Ovary (tissue), 9 donors: ENCODE results near the gene EYS. TPM values are rescaled to one million over a fixed set of nuclear protein-coding genes. Genes with fewer than 3 reads are reported as not detected.

ENCODE experiments used
- DNase-seq, 5 donors: peaks; one replicate each; pipeline ENCODE4 v3.0.0-alpha.2; 2019 to 2020
- H3K27ac ChIP-seq, 2 donors: fragments of 200-600 bp; one replicate each; pipeline versions ENCODE4 v1.5.1 to v1.8.0; 2019 to 2022
- H3K27me3 ChIP-seq: fragments of 200-600 bp; one replicate; pipeline ENCODE4 v1.8.0; 2022
- H3K36me3 ChIP-seq: fragments of 200-600 bp; sonication (generic); one replicate; pipeline ENCODE4 v1.5.1; 2019
- H3K4me1 ChIP-seq: one replicate; pipeline ENCODE4 v1.8.1; 2013; ENCODE audit warnings: mild to moderate bottlenecking, moderate library complexity; ENCODE audit not compliant: insufficient read depth
- H3K4me3 ChIP-seq: fragments of 200-600 bp; sonication (generic); one replicate; pipeline ENCODE4 v1.5.1; 2017
- H3K9me3 ChIP-seq, 2 donors: fragments of 200-600 bp in 1 of 2; sonication (generic) in 1 of 2; one replicate each; pipeline versions ENCODE4 v1.5.1 to v1.8.1; 2013 to 2019; ENCODE audit warnings: mild to moderate bottlenecking in 1 of 2, moderate library complexity in 1 of 2
- EP300 ChIP-seq: sonication (generic); formaldehyde crosslinking; IDR thresholded peaks from one replicate; pipeline ENCODE4 v1.6.1; 2017; ENCODE audit warnings: antibody characterized with exemption
- POLR2A ChIP-seq: fragments of 450-650 bp; IDR thresholded peaks from one replicate; pipeline ENCODE4 v1.6.1; 2017; ENCODE audit warnings: antibody characterized with exemption, mild to moderate bottlenecking, moderate library complexity
- WGBS, 3 donors: extraction: QIAGEN DNeasy Blood & Tissue Kit in 1 of 3; methylation state at CpG; one replicate each; pipeline versions ENCODE4 v1.1.5 to v1.1.7; 2013 to 2017; 5-methylcytosine and 5-hydroxymethylcytosine counted together
- intact Hi-C, 4 donors: fragments of 100-400 bp; cut with DNase I; formaldehyde crosslinking; loops; one replicate each; pipeline versions ENCODE4 v1.11.0 to v1.15.1; 2022 to 2023
- polyA plus RNA-seq, 2 donors: library from polyadenylated mRNA; stranded (reverse); fragments of 200-250 nt in 1 of 2; fragments of 350-450 nt in 1 of 2; fragmentation: Illumina TruSeq in 1 of 2; extraction: RNeasy Lipid Tissue Mini Kit (QIAGEN cat#74804) in 1 of 2; gene quantifications; one replicate each; pipeline ENCODE4 v1.2.3, GENCODE V29; 2013 to 2014
- total RNA-seq, 7 donors: library from RNA; depleted of rRNA in 2 of 7; stranded (reverse); fragments of >200 nt in 2 of 7; fragmentation: NEBNext Ultra II Directional in 3 of 7; extraction: Animal tissue kit (Norgen Biotek cat#: 25700) in 3 of 7; gene quantifications; one replicate each; pipeline versions ENCODE4 v1.1.0 to v1.2.4, GENCODE V29; 2016 to 2023
- TF ChIP-seq, protein P1 (sequence below), 3 donors: fragments of 450-650 bp in 2 of 3; fragments of 200-600 bp in 1 of 3; IDR thresholded peaks; one replicate each; pipeline versions ENCODE4 v1.5.1 to v1.8.0; 2016 to 2022; ENCODE audit warnings: antibody characterized with exemption in 3 of 3, mild to moderate bottlenecking in 1 of 3
- donor health status: DM: no; HTN: no; CAD: no; lungs with moderate emphysema.
- donor health status: DM: no; HTN: no; CAD: no.
- donor health status: Bipolar disorder and iron deficiency.
- donor health status: DM: yes; HTN: yes; CAD: no.
- donor health status: DM: no; HTN: no; CAD: no.
- donor health status: DM: yes; HTN: yes; CAD: no.

The EYS gene
- total and polyA plus RNA-seq, 9 donors: under 0.01 to 0.03 (median 0.01) TPM; not detected in 6

DNA sequence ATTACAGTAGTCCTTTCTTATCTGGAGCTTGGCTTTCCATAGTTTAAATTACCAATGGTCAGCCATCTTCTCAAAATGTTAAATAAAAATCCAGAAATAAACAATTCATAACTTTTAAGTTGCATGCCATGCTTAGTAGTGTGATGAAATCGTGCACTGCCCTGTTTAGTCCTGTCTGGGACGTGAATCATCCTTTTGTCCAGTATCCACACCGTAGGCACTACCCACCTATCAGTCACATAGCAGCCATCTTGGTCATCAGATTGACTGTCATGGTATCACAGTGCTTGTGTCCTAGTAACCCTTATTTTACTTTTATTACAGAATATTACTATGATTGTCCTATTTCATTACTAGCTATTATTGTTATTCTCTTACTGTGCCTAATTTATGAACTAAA lies 924.1 kb downstream of the EYS start:
- Histone ChIP-seq H3K27me3 (no peaks in the 10 kb centered on the region), H3K4me3 (no peak overlapping the region), H3K4me1 (no peaks in the 10 kb centered on the region), H3K27ac (no peak overlapping the region), H3K36me3 (no peaks in the 10 kb centered on the region), H3K9me3 (no peaks in the 10 kb centered on the region)
- intact Hi-C loops: no loop called here
- 86 to 91% (median 90%) methylated on average over 3 of the region's 3 CpGs for whole genome bisulfite sequencing, 3 donors
- no peak for TF ChIP-seq EP300
- no peak for TF ChIP-seq POLR2A
- TF ChIP-seq, protein P1, sequence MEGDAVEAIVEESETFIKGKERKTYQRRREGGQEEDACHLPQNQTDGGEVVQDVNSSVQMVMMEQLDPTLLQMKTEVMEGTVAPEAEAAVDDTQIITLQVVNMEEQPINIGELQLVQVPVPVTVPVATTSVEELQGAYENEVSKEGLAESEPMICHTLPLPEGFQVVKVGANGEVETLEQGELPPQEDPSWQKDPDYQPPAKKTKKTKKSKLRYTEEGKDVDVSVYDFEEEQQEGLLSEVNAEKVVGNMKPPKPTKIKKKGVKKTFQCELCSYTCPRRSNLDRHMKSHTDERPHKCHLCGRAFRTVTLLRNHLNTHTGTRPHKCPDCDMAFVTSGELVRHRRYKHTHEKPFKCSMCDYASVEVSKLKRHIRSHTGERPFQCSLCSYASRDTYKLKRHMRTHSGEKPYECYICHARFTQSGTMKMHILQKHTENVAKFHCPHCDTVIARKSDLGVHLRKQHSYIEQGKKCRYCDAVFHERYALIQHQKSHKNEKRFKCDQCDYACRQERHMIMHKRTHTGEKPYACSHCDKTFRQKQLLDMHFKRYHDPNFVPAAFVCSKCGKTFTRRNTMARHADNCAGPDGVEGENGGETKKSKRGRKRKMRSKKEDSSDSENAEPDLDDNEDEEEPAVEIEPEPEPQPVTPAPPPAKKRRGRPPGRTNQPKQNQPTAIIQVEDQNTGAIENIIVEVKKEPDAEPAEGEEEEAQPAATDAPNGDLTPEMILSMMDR (IDR thresholded peaks at IDR 0.05): no peak
- DNase-seq: no peak

DNA sequence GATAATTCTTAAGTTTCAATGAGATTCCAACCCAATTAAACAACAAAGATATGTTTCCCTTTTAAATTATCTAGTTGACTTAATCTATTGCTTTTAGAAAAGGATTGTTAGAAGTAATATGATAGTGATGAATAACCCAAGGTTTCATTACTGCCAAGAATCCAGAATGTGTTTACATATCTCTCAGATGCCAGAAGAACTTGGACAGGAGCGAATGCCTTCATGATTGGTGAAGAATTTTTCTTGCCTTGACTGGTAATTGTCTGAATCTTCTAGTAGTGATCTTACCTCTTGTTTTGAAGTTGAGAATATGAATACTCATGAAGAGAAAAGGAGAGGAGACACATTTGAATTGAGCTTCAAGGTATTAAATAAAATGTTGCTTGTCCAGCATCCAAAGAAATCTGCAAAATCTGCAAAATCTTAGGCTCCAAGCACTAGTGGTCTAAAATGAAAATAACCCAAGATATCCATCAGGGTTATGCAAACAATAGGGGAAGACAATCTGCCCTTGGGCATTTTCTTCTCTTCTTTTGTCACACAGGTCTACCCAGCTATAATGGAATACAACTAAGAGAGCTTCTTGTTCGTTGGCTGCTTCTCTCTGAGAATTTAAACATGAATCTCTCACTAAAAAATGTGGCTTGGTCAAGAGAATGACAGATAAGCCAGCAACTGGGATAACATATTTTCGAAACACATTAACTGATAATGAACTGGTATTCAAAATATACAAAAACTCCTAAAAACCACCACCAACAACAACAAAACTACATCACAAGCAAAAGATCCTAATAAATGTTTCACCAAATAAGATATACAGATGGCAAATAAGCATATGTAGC lies 928.9 kb downstream of the EYS start:
- H3K27me3 ChIP-seq: no peaks in the 10 kb centered on the region
- no peaks in the 10 kb centered on the region for H3K9me3 ChIP-seq
- no peak for DNase-seq
- intact Hi-C loops: no loop called here
- H3K4me3 ChIP-seq: no peak overlapping the region
- WGBS, 3 donors: 21 to 39% (median 23%) methylated on average over 3 of the region's 3 CpGs
- no peak for TF ChIP-seq EP300
- TF ChIP-seq, protein P1 (IDR thresholded peaks at IDR 0.05): no peak
- no peak for TF ChIP-seq POLR2A
- H3K4me1 ChIP-seq: no peaks in the 10 kb centered on the region
- no peaks in the 10 kb centered on the region for H3K36me3 ChIP-seq
- no peak overlapping the region for H3K27ac ChIP-seq

DNA sequence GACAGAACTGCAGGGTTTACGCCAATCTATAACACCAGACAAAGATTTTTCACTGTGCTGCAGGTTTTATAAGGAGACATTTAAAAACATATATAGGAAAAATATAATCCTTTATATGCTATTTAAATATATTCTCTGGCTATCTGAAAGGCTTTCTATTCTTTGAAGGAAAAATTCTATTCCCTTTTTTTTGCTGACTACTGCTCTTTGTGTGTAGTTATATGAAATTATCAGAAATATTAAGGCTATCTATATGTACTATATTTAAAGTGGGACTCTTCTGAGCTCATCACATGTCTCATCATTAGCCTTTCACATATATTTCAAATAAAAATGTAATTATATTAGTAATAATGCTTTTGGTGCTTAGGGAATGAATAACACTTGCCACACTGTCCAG lies 930.7 kb downstream of the EYS start:
- Histone ChIP-seq H3K9me3 (no peaks in the 10 kb centered on the region), H3K4me1 (no peaks in the 10 kb centered on the region), H3K4me3 (no peak overlapping the region), H3K27ac (no peak overlapping the region), H3K27me3 (no peaks in the 10 kb centered on the region), H3K36me3 (no peaks in the 10 kb centered on the region)
- 96 to 99% (median 97%) methylated on average over 1 of the region's 1 CpG for WGBS, 3 donors
- no peak for TF ChIP-seq EP300
- no peak for TF ChIP-seq POLR2A
- TF ChIP-seq, protein P1 (IDR thresholded peaks at IDR 0.05): no peak
- no peak for DNase-seq
- intact Hi-C loops: no loop called here

DNA sequence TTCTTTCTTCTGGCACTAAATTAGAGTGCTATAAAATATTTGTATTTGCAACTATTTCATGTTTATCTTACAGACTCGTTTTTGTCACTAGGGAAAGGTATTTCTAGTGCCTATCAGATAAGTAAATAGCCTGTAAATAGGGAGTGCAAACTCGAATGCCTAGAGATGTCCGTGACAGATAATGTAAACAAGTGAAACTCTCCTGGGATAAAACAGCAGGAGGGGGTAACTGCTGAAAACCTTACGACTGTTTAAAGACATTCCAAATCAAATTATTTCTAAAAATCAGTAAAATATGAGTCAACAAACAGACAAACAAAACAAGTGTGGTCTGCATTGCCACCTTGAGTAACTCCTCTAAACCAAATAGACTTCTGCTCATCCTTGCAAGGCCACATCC lies 932.1 kb downstream of the EYS start:
- Histone ChIP-seq H3K4me3 (no peak overlapping the region), H3K27ac (no peak overlapping the region), H3K9me3 (no peaks in the 10 kb centered on the region), H3K27me3 (no peaks in the 10 kb centered on the region), H3K36me3 (no peaks in the 10 kb centered on the region), H3K4me1 (no peaks in the 10 kb centered on the region)
- intact Hi-C loops: no loop called here
- WGBS, 3 donors: 9 to 18% (median 18%) methylated on average over 4 of the region's 4 CpGs
- TF ChIP-seq, protein P1 (IDR thresholded peaks at IDR 0.05): no peak
- DNase-seq: no peak
